GM12878 (cell line): ENCODE results near the gene MAP3K5. TPM values are rescaled to one million over a fixed set of nuclear protein-coding genes. Genes with fewer than 3 reads are reported as not detected.

ENCODE experiments used
- ATAC-seq: fragments of 200-7000 bp; cut with Tn5 transposase; 3 replicates; pipeline ENCODE4 v1.9.1; 2020; ENCODE audit warnings: mild to moderate bottlenecking, moderate library complexity
- BruUV-seq: library from RNA; stranded (reverse); fragments of 400-500 nt; replicated peaks from 2 replicates; lab custom pipeline; 2021; lab: Mats Ljungman, UMichigan
- CTCF ChIA-PET: fragments of 300-600 bp; sonication (Branson Sonifier 250); formaldehyde crosslinking; extraction: SDS; loops from one replicate; lab custom pipeline; 2021; ENCODE audit warnings: inconsistent platforms; lab: Yijun Ruan, JAX
- POLR2A ChIA-PET: fragments of 350-600 bp; formaldehyde crosslinking; extraction: SDS; loops from one replicate; lab custom pipeline; 2021; ENCODE audit warnings: inconsistent platforms; lab: Charles Lee
- RAD21 ChIA-PET: fragments of 300-600 bp; sonication (Branson Sonifier 250); formaldehyde crosslinking; loops from one replicate; lab custom pipeline; 2023; ENCODE audit warnings: antibody characterized with exemption; ENCODE audit not compliant: unreplicated experiment; lab: Charles Lee
- SMC1A ChIA-PET: fragments of 300-600 bp; sonication (Branson Sonifier 250); formaldehyde crosslinking; loops from one replicate; lab custom pipeline; 2023; ENCODE audit not compliant: unreplicated experiment, uncharacterized antibody; lab: Charles Lee
- DNase-seq: peaks from one replicate; pipeline ENCODE4 v3.0.0-alpha.2; 2011; ENCODE audit warnings: low read depth, low spot score
- FAIRE-seq: peaks from 3 replicates; lab custom pipeline; 2011; peaks lifted over from hg19 to GRCh38; lab: Jason Lieb, UNC
- H2AFZ ChIP-seq: 2 replicates; pipeline ENCODE4 v1.6.0; 2011; ENCODE audit warnings: low read depth, low read length, control low read depth; ENCODE audit not compliant: control insufficient read depth
- H3K27ac ChIP-seq: 2 replicates; pipeline ENCODE4 v1.5.1; 2011; ENCODE audit warnings: control low read depth; ENCODE audit not compliant: control insufficient read depth, insufficient read depth
- H3K27me3 ChIP-seq, 2 experiments: replicated peaks in 1 of 2; 2 replicates each; pipeline versions ENCODE4 v1.6.0 to v1.6.1; 2011; ENCODE audit warnings: low read length in 1 of 2; ENCODE audit not compliant: control insufficient read depth in 2 of 2, insufficient read depth in 2 of 2
- H3K36me3 ChIP-seq, 2 experiments: 2 replicates each; pipeline ENCODE4 v1.5.1; 2011; ENCODE audit warnings: low read length in 1 of 2; ENCODE audit not compliant: control insufficient read depth in 2 of 2, insufficient read depth in 2 of 2
- H3K4me1 ChIP-seq: 2 replicates; pipeline ENCODE4 v1.6.1; 2011; ENCODE audit warnings: mild to moderate bottlenecking, low read length, moderate library complexity, mixed read lengths; ENCODE audit not compliant: control insufficient read depth, insufficient read depth
- H3K4me2 ChIP-seq: 2 replicates; pipeline ENCODE4 v1.6.0; 2011; ENCODE audit warnings: control low read depth; ENCODE audit not compliant: control insufficient read depth, insufficient read depth
- H3K4me3 ChIP-seq: fragments of 200-600 bp; sonication (generic); 2 replicates; pipeline ENCODE4 v1.5.1; 2016
- H3K79me2 ChIP-seq: 2 replicates; pipeline ENCODE4 v1.6.0; 2011; ENCODE audit warnings: low read length; ENCODE audit not compliant: control insufficient read depth, insufficient read depth
- H3K9ac ChIP-seq: 2 replicates; pipeline ENCODE4 v1.8.0; 2011; ENCODE audit warnings: low read length, control low read depth, mixed read lengths; ENCODE audit not compliant: control insufficient read depth, insufficient read depth
- H3K9me3 ChIP-seq: replicated peaks from 3 replicates; pipeline ENCODE4 v1.5.1; 2011; ENCODE audit warnings: mild to moderate bottlenecking, low read length; ENCODE audit not compliant: control insufficient read depth, insufficient read depth
- H4K20me1 ChIP-seq: 2 replicates; pipeline ENCODE4 v1.6.0; 2011; ENCODE audit not compliant: control insufficient read depth, insufficient read depth
- ATF7 ChIP-seq: fragments of 450-650 bp; IDR thresholded peaks from 2 replicates; pipeline ENCODE4 v1.6.1; 2016; ENCODE audit warnings: low read depth, mild to moderate bottlenecking
- EED ChIP-seq: sonication (generic); IDR thresholded peaks from 2 replicates; pipeline ENCODE4 v1.6.1; 2016; ENCODE audit warnings: antibody characterized with exemption, low read depth
- GABPA ChIP-seq: IDR thresholded peaks from 2 replicates; pipeline ENCODE4 v1.6.1; 2014; ENCODE audit warnings: antibody characterized with exemption, low read depth, mild to moderate bottlenecking, inconsistent platforms
- JUNB ChIP-seq: IDR thresholded peaks from 2 replicates; pipeline ENCODE4 v1.6.1; 2016; ENCODE audit warnings: antibody characterized with exemption, mild to moderate bottlenecking
- KLF5 ChIP-seq: fragments of 450-650 bp; IDR thresholded peaks from 2 replicates; pipeline ENCODE4 v1.6.1; 2014; ENCODE audit warnings: mild to moderate bottlenecking; ENCODE audit not compliant: partially characterized antibody
- RUNX3 ChIP-seq: IDR thresholded peaks from 2 replicates; pipeline ENCODE4 v1.6.1; 2012; ENCODE audit warnings: low read length, inconsistent platforms
- SPI1 ChIP-seq: IDR thresholded peaks from 2 replicates; pipeline ENCODE4 v1.6.1; 2011; ENCODE audit warnings: low read depth, mild to moderate bottlenecking, low read length, moderate library complexity, borderline replicate concordance; ENCODE audit not compliant: insufficient read depth
- SUZ12 ChIP-seq: fragments of 200-600 bp; sonication (generic); IDR thresholded peaks from one replicate; pipeline ENCODE4 v1.6.1; 2018; ENCODE audit warnings: antibody characterized with exemption, mild to moderate bottlenecking; ENCODE audit not compliant: unreplicated experiment
- TARDBP ChIP-seq: IDR thresholded peaks from 2 replicates; pipeline ENCODE4 v1.6.1; 2016; ENCODE audit warnings: borderline replicate concordance
- ZNF384 ChIP-seq: IDR thresholded peaks from 2 replicates; pipeline ENCODE4 v1.6.1; 2012; ENCODE audit warnings: low read depth, mild to moderate bottlenecking, low read length, improper control_type of control experiment, borderline replicate concordance
- ZNF622 ChIP-seq: fragments of 450-650 bp; IDR thresholded peaks from 2 replicates; pipeline ENCODE4 v1.6.1; 2017; ENCODE audit warnings: mild to moderate bottlenecking, inconsistent platforms
- WGBS: methylation state at CpG from one replicate; pipeline ENCODE4 v1.1.6; 2016; ENCODE audit warnings: low lambda C conversion rate; ENCODE audit not compliant: insufficient replicate concordance, insufficient coverage; ENCODE audit errors: missing lambda C conversion rate; 5-methylcytosine and 5-hydroxymethylcytosine counted together
- in situ Hi-C: fragments of 300-500 bp; cut with MboI; formaldehyde crosslinking; loops from 9 replicates; pipeline ENCODE4 v1.14.3; 2018; ENCODE audit warnings: mixed read lengths
- intact Hi-C: fragments of 100-400 bp; cut with micrococcal nuclease; formaldehyde crosslinking; loops from one replicate; pipeline ENCODE4 v1.14.2; 2022; ENCODE audit not compliant: unreplicated experiment
- polyA plus RNA-seq, 11 experiments: library from polyadenylated mRNA; depleted of rRNA in 4 of 11; unstranded in 6 of 11; stranded (reverse) in 5 of 11; fragments of >200 nt; fragmentation: Nextera tagmentation in 4 of 11; fragmentation: Illumina TruSeq in 1 of 11; extraction: Ambion mirVana in 4 of 11; extraction: Trizol in 1 of 11; gene quantifications; 1 replicate in 1 of 11; 2 replicates in 10 of 11; pipeline versions ENCODE4 v1.2.1 to v1.2.3, GENCODE V29; 2011 to 2016; ENCODE audit warnings: inconsistent platforms in 2 of 11, missing spikeins in 2 of 11, low read depth in 1 of 11
- total RNA-seq, 4 experiments: library from RNA; depleted of rRNA in 3 of 4; stranded (reverse); fragments of >200 nt in 3 of 4; fragmentation: Illumina TruSeq in 1 of 4; extraction: Trizol in 1 of 4; gene quantifications; 2 replicates each; pipeline versions ENCODE4 v1.2.1 to v1.2.3, GENCODE V29; 2013 to 2021
- TF ChIP-seq, protein P1 (sequence below): fragments of 450-650 bp; IDR thresholded peaks from 2 replicates; pipeline ENCODE4 v1.6.1; 2017; ENCODE audit warnings: mild to moderate bottlenecking, moderate library complexity
- TF ChIP-seq, protein P2 (sequence below): IDR thresholded peaks from 2 replicates; pipeline ENCODE4 v1.6.1; 2012; ENCODE audit warnings: low read length, inconsistent platforms
- TF ChIP-seq, protein P3 (sequence below): IDR thresholded peaks from 2 replicates; pipeline ENCODE4 v1.6.1; 2012; ENCODE audit warnings: low read depth, low read length, improper control_type of control experiment

MAP3K5 gene
- total and polyA plus RNA-seq, 10 of the 15 experiments (the other 5 are each of a cell fraction or from before 2014, with no cell fraction given), result 5.4 to 34.3 (median 26.4) TPM

DNA sequence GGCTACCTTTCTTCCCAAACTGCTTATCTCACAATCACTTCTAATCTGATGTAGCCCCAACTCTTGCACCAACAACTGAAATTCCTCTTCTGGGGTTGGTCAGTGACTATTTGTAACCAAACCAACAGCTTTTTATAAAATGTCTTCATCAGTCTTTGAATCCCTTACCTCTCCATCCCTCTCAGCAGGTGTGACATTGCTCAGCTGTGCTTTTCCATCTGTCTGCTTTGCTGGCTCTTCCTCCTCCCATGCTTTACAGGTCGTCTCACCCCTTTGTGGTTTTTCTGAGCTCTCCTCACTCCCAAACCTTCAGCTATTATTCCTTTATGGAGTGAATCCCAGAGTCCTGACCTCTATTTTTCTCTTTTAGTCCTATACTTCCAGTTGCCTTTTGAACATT is 248.0 kb downstream of the MAP3K5 start (continued):
- TF ChIP-seq, protein P1, sequence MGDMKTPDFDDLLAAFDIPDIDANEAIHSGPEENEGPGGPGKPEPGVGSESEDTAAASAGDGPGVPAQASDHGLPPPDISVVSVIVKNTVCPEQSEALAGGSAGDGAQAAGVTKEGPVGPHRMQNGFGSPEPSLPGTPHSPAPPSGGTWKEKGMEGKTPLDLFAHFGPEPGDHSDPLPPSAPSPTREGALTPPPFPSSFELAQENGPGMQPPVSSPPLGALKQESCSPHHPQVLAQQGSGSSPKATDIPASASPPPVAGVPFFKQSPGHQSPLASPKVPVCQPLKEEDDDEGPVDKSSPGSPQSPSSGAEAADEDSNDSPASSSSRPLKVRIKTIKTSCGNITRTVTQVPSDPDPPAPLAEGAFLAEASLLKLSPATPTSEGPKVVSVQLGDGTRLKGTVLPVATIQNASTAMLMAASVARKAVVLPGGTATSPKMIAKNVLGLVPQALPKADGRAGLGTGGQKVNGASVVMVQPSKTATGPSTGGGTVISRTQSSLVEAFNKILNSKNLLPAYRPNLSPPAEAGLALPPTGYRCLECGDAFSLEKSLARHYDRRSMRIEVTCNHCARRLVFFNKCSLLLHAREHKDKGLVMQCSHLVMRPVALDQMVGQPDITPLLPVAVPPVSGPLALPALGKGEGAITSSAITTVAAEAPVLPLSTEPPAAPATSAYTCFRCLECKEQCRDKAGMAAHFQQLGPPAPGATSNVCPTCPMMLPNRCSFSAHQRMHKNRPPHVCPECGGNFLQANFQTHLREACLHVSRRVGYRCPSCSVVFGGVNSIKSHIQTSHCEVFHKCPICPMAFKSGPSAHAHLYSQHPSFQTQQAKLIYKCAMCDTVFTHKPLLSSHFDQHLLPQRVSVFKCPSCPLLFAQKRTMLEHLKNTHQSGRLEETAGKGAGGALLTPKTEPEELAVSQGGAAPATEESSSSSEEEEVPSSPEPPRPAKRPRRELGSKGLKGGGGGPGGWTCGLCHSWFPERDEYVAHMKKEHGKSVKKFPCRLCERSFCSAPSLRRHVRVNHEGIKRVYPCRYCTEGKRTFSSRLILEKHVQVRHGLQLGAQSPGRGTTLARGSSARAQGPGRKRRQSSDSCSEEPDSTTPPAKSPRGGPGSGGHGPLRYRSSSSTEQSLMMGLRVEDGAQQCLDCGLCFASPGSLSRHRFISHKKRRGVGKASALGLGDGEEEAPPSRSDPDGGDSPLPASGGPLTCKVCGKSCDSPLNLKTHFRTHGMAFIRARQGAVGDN, result no peak
- TF ChIP-seq, protein P2, sequence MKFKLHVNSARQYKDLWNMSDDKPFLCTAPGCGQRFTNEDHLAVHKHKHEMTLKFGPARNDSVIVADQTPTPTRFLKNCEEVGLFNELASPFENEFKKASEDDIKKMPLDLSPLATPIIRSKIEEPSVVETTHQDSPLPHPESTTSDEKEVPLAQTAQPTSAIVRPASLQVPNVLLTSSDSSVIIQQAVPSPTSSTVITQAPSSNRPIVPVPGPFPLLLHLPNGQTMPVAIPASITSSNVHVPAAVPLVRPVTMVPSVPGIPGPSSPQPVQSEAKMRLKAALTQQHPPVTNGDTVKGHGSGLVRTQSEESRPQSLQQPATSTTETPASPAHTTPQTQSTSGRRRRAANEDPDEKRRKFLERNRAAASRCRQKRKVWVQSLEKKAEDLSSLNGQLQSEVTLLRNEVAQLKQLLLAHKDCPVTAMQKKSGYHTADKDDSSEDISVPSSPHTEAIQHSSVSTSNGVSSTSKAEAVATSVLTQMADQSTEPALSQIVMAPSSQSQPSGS, result no peak
- TF ChIP-seq TARDBP (no peak), EED (no peak), RUNX3 (no peak), SPI1 (no peak), ZNF622 (no peak), ATF7 (no peak)

DNA sequence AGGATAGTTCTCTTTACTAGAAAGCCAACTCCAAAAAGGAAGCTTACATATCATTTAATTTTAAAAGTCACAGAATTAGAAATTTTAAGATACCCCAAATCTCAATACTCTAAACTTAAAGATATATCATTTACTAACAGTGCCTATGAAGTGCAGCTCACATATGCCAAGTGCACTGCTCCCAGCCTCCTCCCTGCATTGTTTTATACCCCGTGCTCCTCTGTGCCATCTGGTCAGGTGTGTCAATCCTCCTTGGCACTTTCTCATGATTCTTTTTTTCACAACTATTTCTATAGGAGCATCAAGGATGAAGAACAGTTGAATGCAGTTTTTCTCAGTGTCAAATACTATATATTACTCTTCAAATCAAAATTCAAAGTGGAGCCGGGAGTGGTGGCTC is 250.9 kb downstream of the MAP3K5 start:
- in situ Hi-C loops, result no loop called here
- CTCF ChIA-PET, result no interaction called here
- peaks cover 3% of the 10 kb centered on the region; the same call in 1 of the 2 replicates for H3K4me1 ChIP-seq
- POLR2A ChIA-PET, result no interaction called here
- RAD21 ChIA-PET, result no interaction called here
- H3K79me2 ChIP-seq, result no peaks in the 10 kb centered on the region
- no peak for FAIRE-seq
- BruUV-seq, result no TSS peak
- H3K36me3 ChIP-seq, result no peaks in the 10 kb centered on the region
- no peak overlapping the region for H3K4me3 ChIP-seq
- 63% methylated on average over 2 of the region's 2 CpGs for WGBS
- no peaks in the 10 kb centered on the region for H4K20me1 ChIP-seq
- ATAC-seq, result no peak
- no peak overlapping the region for H2AFZ ChIP-seq
- intact Hi-C loops, result loop anchor here (10.0 kb wide), 1 partner anchor 197 kb away; no protein-coding TSS in a partner anchor
- SMC1A ChIA-PET, result no interaction called here
- H3K27me3 ChIP-seq, result no peaks in the 10 kb centered on the region; a peak in 1 of 4 replicates
- H3K4me2 ChIP-seq, result no peak overlapping the region
- no peak overlapping the region for H3K27ac ChIP-seq
- TF ChIP-seq, protein P3, sequence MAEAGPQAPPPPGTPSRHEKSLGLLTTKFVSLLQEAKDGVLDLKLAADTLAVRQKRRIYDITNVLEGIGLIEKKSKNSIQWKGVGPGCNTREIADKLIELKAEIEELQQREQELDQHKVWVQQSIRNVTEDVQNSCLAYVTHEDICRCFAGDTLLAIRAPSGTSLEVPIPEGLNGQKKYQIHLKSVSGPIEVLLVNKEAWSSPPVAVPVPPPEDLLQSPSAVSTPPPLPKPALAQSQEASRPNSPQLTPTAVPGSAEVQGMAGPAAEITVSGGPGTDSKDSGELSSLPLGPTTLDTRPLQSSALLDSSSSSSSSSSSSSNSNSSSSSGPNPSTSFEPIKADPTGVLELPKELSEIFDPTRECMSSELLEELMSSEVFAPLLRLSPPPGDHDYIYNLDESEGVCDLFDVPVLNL, result no peak
- TF ChIP-seq KLF5 (no peak), JUNB (no peak), RUNX3 (no peak), GABPA (no peak), SUZ12 (no peak), ZNF384 (no peak)
- TF ChIP-seq, protein P2, result no peak
- no peaks in the 10 kb centered on the region for H3K9me3 ChIP-seq
- H3K9ac ChIP-seq, result no peak overlapping the region
- DNase-seq, result no peak
